Mesothelial cell of epicardium (in vitro differentiated cells): ENCODE data around the gene AHSG. TPM values are rescaled to one million over a fixed set of nuclear protein-coding genes. Genes with fewer than 3 reads are reported as not detected.
A peak's percentile ranks its signal among the peaks of the same experiment; 100 is the strongest.

Experiments used
- DNase-seq, 2 experiments: peaks; one replicate each; pipeline ENCODE4 v3.0.0; 2021; ENCODE audit warnings: low spot score in 2 of 2; ENCODE audit not compliant: unreplicated experiment in 2 of 2
- H3K27ac Mint-ChIP-seq: 2 replicates; pipeline ENCODE4 v1.8.0; 2021; ENCODE audit warnings: mixed read lengths
- H3K27me3 Mint-ChIP-seq: 2 replicates; pipeline ENCODE4 v1.8.0; 2021; ENCODE audit warnings: low read depth, mixed read lengths
- H3K36me3 Mint-ChIP-seq: 2 replicates; pipeline ENCODE4 v1.8.0; 2021; ENCODE audit warnings: mixed read lengths
- H3K4me1 Mint-ChIP-seq: 2 replicates; pipeline ENCODE4 v1.8.0; 2021; ENCODE audit warnings: mixed read lengths
- H3K4me3 Mint-ChIP-seq: 2 replicates; pipeline ENCODE4 v1.8.0; 2021; ENCODE audit warnings: mild to moderate bottlenecking, moderate library complexity, mixed read lengths
- H3K9me3 Mint-ChIP-seq: 2 replicates; pipeline ENCODE4 v1.8.0; 2021; ENCODE audit warnings: mixed read lengths
- CTCF ChIP-seq: fragments of 200-600 bp; sonication (generic); IDR thresholded peaks from one replicate; pipeline ENCODE4 v1.5.0; 2021; ENCODE audit warnings: antibody characterized with exemption; ENCODE audit not compliant: unreplicated experiment
- total RNA-seq: library from RNA; stranded (reverse); gene quantifications from 3 replicates; pipeline ENCODE4 v1.2.1, GENCODE V29; 2021

Gene AHSG
- total RNA-seq, 1 donor from 2014 or later: not detected

GRCh38 chr3:186569779-186570095, 43.1 kb upstream of the AHSG start:
- DNase-seq: no peak
- H3K4me3 Mint-ChIP-seq: peak overlapping the region; percentile 80
- H3K4me1 Mint-ChIP-seq: peaks cover 32% of the 10 kb centered on the region
- no peak for TF ChIP-seq CTCF
- no peaks in the 10 kb centered on the region for H3K9me3 Mint-ChIP-seq
- H3K27ac Mint-ChIP-seq: peak overlapping the region; percentile 99
- peaks cover 5% of the 10 kb centered on the region for H3K36me3 Mint-ChIP-seq
- no peaks in the 10 kb centered on the region for H3K27me3 Mint-ChIP-seq

GRCh38 chr3:186570096-186570940, 42.5 kb upstream of the AHSG start, which contains the start of gene DNAJB11:
Gene DNAJB11, plus strand, starts transcription at chr3:186570720. Its CDS starts 178 bp downstream, at chr3:186570898.
- Mint-ChIP-seq H3K27ac (peak within 1 kb of the TSS; percentile 99), H3K9me3 (no peaks in the 10 kb centered on the region), H3K4me1 (peaks cover 32% of the 10 kb centered on the region), H3K36me3 (peaks cover 5% of the 10 kb centered on the region), H3K4me3 (peak within 1 kb of the TSS; percentile 80), H3K27me3 (no peaks in the 10 kb centered on the region)
- no peak for TF ChIP-seq CTCF
- DNase-seq: peak; percentile 97 to 98

DNA sequence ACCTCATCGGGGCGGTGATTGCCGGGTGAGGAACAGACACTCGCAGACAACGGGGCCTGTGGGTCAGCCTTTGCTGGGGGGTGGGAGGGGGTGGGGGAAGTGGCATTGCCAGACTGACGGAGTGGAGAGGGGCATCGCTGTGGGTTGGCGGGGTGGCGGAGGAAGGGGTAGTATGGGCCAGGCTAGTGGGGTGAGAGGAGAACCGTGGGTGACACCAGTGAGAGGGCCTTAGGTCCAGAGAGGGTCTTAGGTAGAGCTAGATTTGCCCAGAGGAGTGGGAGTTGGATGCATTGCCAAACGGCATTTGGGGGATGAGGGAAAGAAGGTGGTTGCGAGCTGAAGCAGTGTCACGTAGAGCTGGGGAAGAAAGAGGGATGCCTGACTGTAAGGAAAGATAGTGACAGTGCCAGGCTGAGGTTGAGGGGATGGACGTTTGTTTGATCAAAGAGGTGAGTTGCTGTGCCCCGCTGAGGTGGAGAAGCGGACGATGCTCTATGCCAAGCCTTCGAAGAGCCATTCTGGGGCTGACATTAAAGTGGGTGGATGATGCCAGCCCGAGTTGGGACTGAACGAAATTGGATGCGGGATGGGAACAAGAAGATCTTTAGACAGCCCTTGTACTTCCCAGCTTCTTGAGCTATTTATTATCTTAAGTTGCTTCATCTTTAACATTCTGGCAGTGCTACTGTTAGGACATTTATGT, 41.8 kb upstream of the AHSG start:
- Mint-ChIP-seq H3K27me3 (no peaks in the 10 kb centered on the region), H3K4me3 (peak overlapping the region; percentile 80), H3K9me3 (no peaks in the 10 kb centered on the region), H3K36me3 (peaks cover 9% of the 10 kb centered on the region), H3K27ac (peak overlapping the region; percentile 99), H3K4me1 (peaks cover 32% of the 10 kb centered on the region)
- no peak for TF ChIP-seq CTCF
- DNase-seq: no peak

GRCh38 chr3:186571644-186572013, 41.2 kb upstream of the AHSG start:
- Mint-ChIP-seq H3K36me3 (peaks cover 12% of the 10 kb centered on the region), H3K9me3 (no peaks in the 10 kb centered on the region), H3K27me3 (no peaks in the 10 kb centered on the region), H3K4me3 (peak overlapping the region; percentile 80), H3K4me1 (peaks cover 28% of the 10 kb centered on the region), H3K27ac (peak overlapping the region; percentile 99)
- no peak for DNase-seq
- no peak for TF ChIP-seq CTCF

DNA sequence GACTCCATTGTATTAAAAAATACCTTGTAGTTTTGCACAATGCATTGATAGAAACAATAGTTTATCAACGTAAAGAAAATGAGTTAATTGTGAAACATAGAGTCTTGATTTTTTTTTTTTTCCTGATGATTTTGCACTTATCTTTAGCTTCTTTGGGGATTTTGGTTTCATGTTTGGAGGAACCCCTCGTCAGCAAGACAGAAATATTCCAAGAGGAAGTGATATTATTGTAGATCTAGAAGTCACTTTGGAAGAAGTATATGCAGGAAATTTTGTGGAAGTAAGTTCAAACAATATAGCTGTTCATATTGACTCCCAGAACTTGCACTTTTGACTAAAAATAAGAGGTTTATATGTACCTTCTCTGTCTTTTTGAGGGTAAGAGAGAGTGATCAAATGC, 35.3 kb upstream of the AHSG start:
- peaks cover 25% of the 10 kb centered on the region for H3K36me3 Mint-ChIP-seq
- H3K4me1 Mint-ChIP-seq: no peaks in the 10 kb centered on the region

More for the DNA sequence above, 35.3 kb upstream of the AHSG start:
- DNase-seq: no peak
- Mint-ChIP-seq H3K9me3 (no peaks in the 10 kb centered on the region), H3K27me3 (no peaks in the 10 kb centered on the region), H3K27ac (no peak overlapping the region), H3K4me3 (no peak overlapping the region)
- TF ChIP-seq CTCF: no peak
